IMR-90 (cell line): ENCODE measurements around the gene C19orf73. TPM values are rescaled to one million over a fixed set of nuclear protein-coding genes. Genes with fewer than 3 reads are reported as not detected.

Experiments
- ATAC-seq: fragments of 200-7000 bp; cut with Tn5 transposase; 2 replicates; pipeline ENCODE4 v1.9.1; 2020; ENCODE audit warnings: low read depth, mild to moderate bottlenecking, moderate library complexity
- BruUV-seq: library from RNA; stranded (reverse); fragments of 400-500 nt; replicated peaks from 2 replicates; lab custom pipeline; 2021; lab: Mats Ljungman, UMichigan
- CTCF ChIA-PET: fragments of 300-600 bp; formaldehyde crosslinking; extraction: SDS; loops from one replicate; lab custom pipeline; 2021; ENCODE audit warnings: antibody characterized with exemption; lab: Yijun Ruan, JAX
- POLR2A ChIA-PET: fragments of 300-600 bp; sonication (Branson Sonifier 250); formaldehyde crosslinking; loops from one replicate; lab custom pipeline; 2022; ENCODE audit warnings: antibody characterized with exemption; ENCODE audit not compliant: unreplicated experiment; lab: Charles Lee
- DNase-seq: peaks from one replicate; pipeline ENCODE4 v3.0.0; 2013
- H2AFZ ChIP-seq: replicated peaks from 2 replicates; pipeline ENCODE3; 2013; ENCODE audit warnings: low read length, mild to moderate bottlenecking; ENCODE audit not compliant: poor library complexity
- H2AK5ac ChIP-seq: 2 replicates; pipeline ENCODE4 v1.6.1; 2013; ENCODE audit warnings: low read depth, low read length, inconsistent platforms
- H2AK9ac ChIP-seq: replicated peaks from 2 replicates; pipeline ENCODE3; 2013; ENCODE audit warnings: mild to moderate bottlenecking, low read depth, low read length, moderate library complexity; ENCODE audit not compliant: poor library complexity
- H2BK120ac ChIP-seq: 2 replicates; pipeline ENCODE4 v1.6.1; 2013; ENCODE audit warnings: low read depth, low read length, inconsistent platforms
- H2BK15ac ChIP-seq: 3 replicates; pipeline ENCODE4 v1.6.1; 2013; ENCODE audit warnings: low read depth, low read length, inconsistent platforms
- H2BK20ac ChIP-seq: 2 replicates; pipeline ENCODE4 v1.6.1; 2013; ENCODE audit warnings: low read depth, mild to moderate bottlenecking, inconsistent platforms, low read length, moderate library complexity
- H2BK5ac ChIP-seq: 2 replicates; pipeline ENCODE4 v1.6.1; 2013; ENCODE audit warnings: mild to moderate bottlenecking, low read depth, low read length, inconsistent platforms; ENCODE audit not compliant: poor library complexity, severe bottlenecking
- H3K14ac ChIP-seq: replicated peaks from 2 replicates; pipeline ENCODE4 v1.6.1; 2013; ENCODE audit warnings: low read depth, low read length, inconsistent platforms
- H3K18ac ChIP-seq: 2 replicates; pipeline ENCODE4 v1.6.1; 2013; ENCODE audit warnings: low read depth, low read length, control low read depth
- H3K23ac ChIP-seq: 2 replicates; pipeline ENCODE4 v1.6.1; 2013; ENCODE audit warnings: low read depth, low read length, inconsistent platforms
- H3K27ac ChIP-seq: 2 replicates; pipeline ENCODE4 v1.5.1; 2013; ENCODE audit warnings: mild to moderate bottlenecking, control low read depth, low read length; ENCODE audit not compliant: insufficient read depth
- H3K27me3 ChIP-seq: 2 replicates; pipeline ENCODE4 v1.6.1; 2013; ENCODE audit warnings: low read length; ENCODE audit not compliant: control insufficient read depth, insufficient read depth
- H3K36me3 ChIP-seq: 2 replicates; pipeline ENCODE4 v1.6.1; 2013; ENCODE audit warnings: low read length, mixed read lengths; ENCODE audit not compliant: control insufficient read depth, insufficient read depth
- H3K4ac ChIP-seq: 2 replicates; pipeline ENCODE4 v1.6.1; 2013; ENCODE audit warnings: low read depth, low read length, inconsistent platforms
- H3K4me1 ChIP-seq: 2 replicates; pipeline ENCODE4 v1.6.1; 2013; ENCODE audit warnings: low read length, mixed read lengths; ENCODE audit not compliant: control insufficient read depth, insufficient read depth
- H3K4me2 ChIP-seq: 2 replicates; pipeline ENCODE4 v1.6.1; 2013; ENCODE audit warnings: low read depth, mild to moderate bottlenecking, control low read depth, low read length, moderate library complexity
- H3K4me3 ChIP-seq: 2 replicates; pipeline ENCODE4 v1.5.1; 2013; ENCODE audit warnings: low read depth, mild to moderate bottlenecking, control low read depth, low read length, moderate library complexity; ENCODE audit not compliant: insufficient read depth
- H3K56ac ChIP-seq: 2 replicates; pipeline ENCODE4 v1.6.1; 2013; ENCODE audit warnings: low read length, inconsistent platforms; ENCODE audit not compliant: insufficient read depth; ENCODE audit errors: extremely low read depth
- H3K79me1 ChIP-seq, 2 experiments: 2 replicates each; pipeline ENCODE4 v1.6.1; 2013; ENCODE audit warnings: low read length in 2 of 2, inconsistent platforms in 1 of 2, low read depth in 1 of 2
- H3K9ac ChIP-seq: 2 replicates; pipeline ENCODE4 v1.6.1; 2013; ENCODE audit warnings: low read depth, low read length, control low read depth
- H3K9me1 ChIP-seq: 2 replicates; pipeline ENCODE4 v1.6.1; 2013; ENCODE audit warnings: low read length, inconsistent platforms; ENCODE audit not compliant: insufficient read depth
- H3K9me3 ChIP-seq: 2 replicates; pipeline ENCODE4 v1.6.1; 2013; ENCODE audit warnings: low read length; ENCODE audit not compliant: control insufficient read depth, insufficient read depth
- H4K20me1 ChIP-seq: 2 replicates; pipeline ENCODE4 v1.6.1; 2013; ENCODE audit warnings: low read length, inconsistent platforms; ENCODE audit not compliant: insufficient read depth
- H4K5ac ChIP-seq: 2 replicates; pipeline ENCODE4 v1.6.1; 2013; ENCODE audit warnings: mild to moderate bottlenecking, low read depth, low read length, control low read depth
- H4K8ac ChIP-seq, 2 experiments: 2 replicates each; pipeline ENCODE4 v1.6.1; 2013; ENCODE audit warnings: low read depth in 2 of 2, low read length in 2 of 2, control low read depth in 1 of 2, inconsistent platforms in 1 of 2
- H4K91ac ChIP-seq: 2 replicates; pipeline ENCODE4 v1.6.1; 2013; ENCODE audit warnings: low read depth, low read length, inconsistent platforms; ENCODE audit not compliant: insufficient read depth
- BHLHE40 ChIP-seq: fragments of 150-350 bp; IDR thresholded peaks from 2 replicates; pipeline ENCODE4 v1.6.1; 2016; ENCODE audit warnings: mild to moderate bottlenecking, low read depth, low read length
- CEBPB ChIP-seq: IDR thresholded peaks from 2 replicates; pipeline ENCODE4 v1.6.1; 2012; ENCODE audit warnings: low read depth, low read length, improper control_type of control experiment
- CTCF ChIP-seq: conservative IDR thresholded peaks from 2 replicates; pipeline ENCODE4 v1.5.1; 2012; ENCODE audit warnings: mild to moderate bottlenecking, low read depth, low read length, improper control_type of control experiment
- ELK1 ChIP-seq: fragments of 150-350 bp; IDR thresholded peaks from 2 replicates; pipeline ENCODE4 v1.6.1; 2016; ENCODE audit warnings: low read depth, mild to moderate bottlenecking, low read length, moderate library complexity, borderline replicate concordance
- FOS ChIP-seq: fragments of 150-350 bp; IDR thresholded peaks from 2 replicates; pipeline ENCODE4 v1.6.1; 2016; ENCODE audit warnings: low read depth, low read length
- MAZ ChIP-seq: IDR thresholded peaks from 2 replicates; pipeline ENCODE4 v1.6.1; 2012; ENCODE audit warnings: low read depth, mild to moderate bottlenecking, low read length, improper control_type of control experiment, moderate library complexity, borderline replicate concordance
- NFE2L2 ChIP-seq: fragments of 150-350 bp; IDR thresholded peaks from 2 replicates; pipeline ENCODE4 v1.6.1; 2016; ENCODE audit warnings: low read depth, mild to moderate bottlenecking, low read length
- POLR2A ChIP-seq: IDR thresholded peaks from 2 replicates; pipeline ENCODE4 v1.6.1; 2012; ENCODE audit warnings: mild to moderate bottlenecking, low read depth, low read length
- RAD21 ChIP-seq: IDR thresholded peaks from 2 replicates; pipeline ENCODE4 v1.6.1; 2012; ENCODE audit warnings: low read length, improper control_type of control experiment
- RCOR1 ChIP-seq: IDR thresholded peaks from 2 replicates; pipeline ENCODE4 v1.6.1; 2012; ENCODE audit warnings: mild to moderate bottlenecking, low read length, improper control_type of control experiment; ENCODE audit not compliant: insufficient replicate concordance
- RFX5 ChIP-seq: IDR thresholded peaks from 2 replicates; pipeline ENCODE4 v1.8.0; 2012; ENCODE audit warnings: low read depth, mild to moderate bottlenecking, low read length, moderate library complexity
- SMC3 ChIP-seq: fragments of 150-350 bp; IDR thresholded peaks from 2 replicates; pipeline ENCODE4 v1.6.1; 2016; ENCODE audit warnings: low read depth, mild to moderate bottlenecking, antibody characterized with exemption, low read length, moderate library complexity
- WGBS, 2 experiments: methylation state at CpG; one replicate each; pipeline versions ENCODE4 v1.1.5 to v1.1.7; 2013; ENCODE audit warnings: missing lambda C conversion rate in 2 of 2; ENCODE audit not compliant: insufficient read length in 1 of 2; ENCODE audit errors: extremely low coverage in 2 of 2; 5-methylcytosine and 5-hydroxymethylcytosine counted together
- dilution Hi-C: fragments of 300-500 bp; cut with HindIII; formaldehyde crosslinking; loops from one replicate; pipeline ENCODE4 v1.14.3; 2018; ENCODE audit warnings: low sequenced_read_pairs; ENCODE audit not compliant: unreplicated experiment
- in situ Hi-C: fragments of 300-500 bp; cut with MboI; formaldehyde crosslinking; loops from 3 replicates; pipeline ENCODE4 v1.14.3; 2019; ENCODE audit warnings: low sequenced_read_pairs, inconsistent platforms, mixed read lengths
- intact Hi-C: fragments of 100-400 bp; cut with micrococcal nuclease; formaldehyde crosslinking; loops from 2 replicates; pipeline ENCODE4 v1.10.0; 2022
- polyA plus RNA-seq, 3 experiments: library from polyadenylated mRNA; depleted of rRNA; stranded (reverse); fragments of >200 nt; gene quantifications; 2 replicates each; pipeline ENCODE4 v1.2.3, GENCODE V29; 2012; ENCODE audit warnings: low replicate concordance in 1 of 3
- total RNA-seq: library from RNA; depleted of rRNA; stranded (reverse); fragments of >200 nt; gene quantifications from 2 replicates; pipeline ENCODE4 v1.2.3, GENCODE V29; 2012

The C19orf73 gene
- total and polyA plus RNA-seq, 2 of the 4 experiments (the other 2 are of a cell fraction), result 1.2 TPM; not detected in 1

DNA sequence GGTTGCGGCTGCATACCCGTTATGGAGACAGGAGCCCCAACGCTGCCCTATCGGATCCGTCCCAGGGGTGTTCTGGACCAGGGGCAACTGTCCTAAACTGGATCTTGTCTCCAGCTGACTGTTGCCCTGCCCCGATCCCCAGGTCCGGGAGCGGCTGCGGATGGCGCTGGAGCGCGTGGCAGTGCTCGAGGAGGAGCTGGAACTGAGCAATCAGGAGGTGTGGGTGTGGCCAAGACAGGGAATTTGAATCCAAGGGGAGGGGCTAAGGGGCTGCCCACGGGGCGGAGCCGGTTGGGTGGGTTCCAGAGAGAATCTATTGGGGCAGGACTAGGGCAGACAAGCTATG, 10.3 kb upstream of the C19orf73 start:
- Histone ChIP-seq H4K8ac (no peak overlapping the region), H4K91ac (no peak overlapping the region), H3K4ac (no peak overlapping the region), H2BK15ac (no peak overlapping the region), H3K4me3 (no peak overlapping the region), H2AK5ac (no peak overlapping the region), H3K4me1 (peaks cover 5% of the 10 kb centered on the region; the same call in 1 of the 2 replicates), H3K14ac (no peak overlapping the region), H3K56ac (no peak overlapping the region), H4K20me1 (no peaks in the 10 kb centered on the region; the same call in 1 of the 2 replicates), H3K27ac (no peak overlapping the region), H3K79me1 (no peaks in the 10 kb centered on the region), H2AK9ac (no peak overlapping the region), H3K27me3 (peaks cover 4% of the 10 kb centered on the region), H3K9ac (no peak overlapping the region), H3K18ac (no peak overlapping the region), H2BK20ac (no peak overlapping the region), H3K9me1 (peaks cover 7% of the 10 kb centered on the region; the same call in 1 of the 2 replicates), H3K36me3 (no peaks in the 10 kb centered on the region), H2BK120ac (no peak overlapping the region), H2AFZ (no peak overlapping the region), H4K5ac (no peak overlapping the region), H3K9me3 (no peaks in the 10 kb centered on the region), H3K23ac (no peak overlapping the region), H3K4me2 (no peak overlapping the region), H2BK5ac (no peak overlapping the region)
- intact Hi-C loops, result no loop called here
- no TSS peak for BruUV-seq
- WGBS, 2 experiments, result 66% methylated on average over 5 of the region's 16 CpGs; no CpG with 5 or more reads in 1 of the 2 experiments
- dilution Hi-C loops, result no loop called here
- in situ Hi-C loops, result no loop called here
- ATAC-seq, result no peak
- ChIA-PET CTCF (no interaction called here), POLR2A (no interaction called here)
- TF ChIP-seq RCOR1 (no peak), RFX5 (no peak), RAD21 (no peak), MAZ (no peak), POLR2A (no peak), CEBPB (no peak), ELK1 (no peak), FOS (no peak), CTCF (no peak), BHLHE40 (no peak), SMC3 (no peak), NFE2L2 (no peak)
- DNase-seq, result no peak
